GM12878 (cell line): Measurements from ENCODE around the gene KLLN. TPM values are rescaled to one million over a fixed set of nuclear protein-coding genes. Genes with fewer than 3 reads are reported as not detected.
"Not testable (repeated sequence)": the region's sequence is repeated elsewhere in the genome, so short reads cannot be mapped to it uniquely, and the experiment has no call there.

Experiments used
- ATAC-seq: fragments of 200-7000 bp; cut with Tn5 transposase; 3 replicates; pipeline ENCODE4 v1.9.1; 2020; ENCODE audit warnings: mild to moderate bottlenecking, moderate library complexity
- BruUV-seq: library from RNA; stranded (reverse); fragments of 400-500 nt; replicated peaks from 2 replicates; lab custom pipeline; 2021; lab: Mats Ljungman, UMichigan
- CTCF ChIA-PET: fragments of 300-600 bp; sonication (Branson Sonifier 250); formaldehyde crosslinking; extraction: SDS; loops from one replicate; lab custom pipeline; 2021; ENCODE audit warnings: inconsistent platforms; lab: Yijun Ruan, JAX
- POLR2A ChIA-PET: fragments of 350-600 bp; formaldehyde crosslinking; extraction: SDS; loops from one replicate; lab custom pipeline; 2021; ENCODE audit warnings: inconsistent platforms; lab: Charles Lee
- RAD21 ChIA-PET: fragments of 300-600 bp; sonication (Branson Sonifier 250); formaldehyde crosslinking; loops from one replicate; lab custom pipeline; 2023; ENCODE audit warnings: antibody characterized with exemption; ENCODE audit not compliant: unreplicated experiment; lab: Charles Lee
- SMC1A ChIA-PET: fragments of 300-600 bp; sonication (Branson Sonifier 250); formaldehyde crosslinking; loops from one replicate; lab custom pipeline; 2023; ENCODE audit not compliant: unreplicated experiment, uncharacterized antibody; lab: Charles Lee
- DNase-seq: peaks from one replicate; pipeline ENCODE4 v3.0.0-alpha.2; 2011; ENCODE audit warnings: low read depth, low spot score
- FAIRE-seq: peaks from 3 replicates; lab custom pipeline; 2011; peaks lifted over from hg19 to GRCh38; lab: Jason Lieb, UNC
- H2AFZ ChIP-seq: 2 replicates; pipeline ENCODE4 v1.6.0; 2011; ENCODE audit warnings: low read depth, low read length, control low read depth; ENCODE audit not compliant: control insufficient read depth
- H3K27ac ChIP-seq: 2 replicates; pipeline ENCODE4 v1.5.1; 2011; ENCODE audit warnings: control low read depth; ENCODE audit not compliant: control insufficient read depth, insufficient read depth
- H3K27me3 ChIP-seq, 2 experiments: replicated peaks in 1 of 2; 2 replicates each; pipeline versions ENCODE4 v1.6.0 to v1.6.1; 2011; ENCODE audit warnings: low read length in 1 of 2; ENCODE audit not compliant: control insufficient read depth in 2 of 2, insufficient read depth in 2 of 2
- H3K36me3 ChIP-seq, 2 experiments: 2 replicates each; pipeline ENCODE4 v1.5.1; 2011; ENCODE audit warnings: low read length in 1 of 2; ENCODE audit not compliant: control insufficient read depth in 2 of 2, insufficient read depth in 2 of 2
- H3K4me1 ChIP-seq: 2 replicates; pipeline ENCODE4 v1.6.1; 2011; ENCODE audit warnings: mild to moderate bottlenecking, low read length, moderate library complexity, mixed read lengths; ENCODE audit not compliant: control insufficient read depth, insufficient read depth
- H3K4me2 ChIP-seq: 2 replicates; pipeline ENCODE4 v1.6.0; 2011; ENCODE audit warnings: control low read depth; ENCODE audit not compliant: control insufficient read depth, insufficient read depth
- H3K4me3 ChIP-seq: fragments of 200-600 bp; sonication (generic); 2 replicates; pipeline ENCODE4 v1.5.1; 2016
- H3K79me2 ChIP-seq: 2 replicates; pipeline ENCODE4 v1.6.0; 2011; ENCODE audit warnings: low read length; ENCODE audit not compliant: control insufficient read depth, insufficient read depth
- H3K9ac ChIP-seq: 2 replicates; pipeline ENCODE4 v1.8.0; 2011; ENCODE audit warnings: low read length, control low read depth, mixed read lengths; ENCODE audit not compliant: control insufficient read depth, insufficient read depth
- H3K9me3 ChIP-seq: replicated peaks from 3 replicates; pipeline ENCODE4 v1.5.1; 2011; ENCODE audit warnings: mild to moderate bottlenecking, low read length; ENCODE audit not compliant: control insufficient read depth, insufficient read depth
- H4K20me1 ChIP-seq: 2 replicates; pipeline ENCODE4 v1.6.0; 2011; ENCODE audit not compliant: control insufficient read depth, insufficient read depth
- DPF2 ChIP-seq: fragments of 450-650 bp; IDR thresholded peaks from 2 replicates; pipeline ENCODE4 v1.6.1; 2017; ENCODE audit warnings: mild to moderate bottlenecking
- WGBS: methylation state at CpG from one replicate; pipeline ENCODE4 v1.1.6; 2016; ENCODE audit warnings: low lambda C conversion rate; ENCODE audit not compliant: insufficient replicate concordance, insufficient coverage; ENCODE audit errors: missing lambda C conversion rate; 5-methylcytosine and 5-hydroxymethylcytosine counted together
- in situ Hi-C: fragments of 300-500 bp; cut with MboI; formaldehyde crosslinking; loops from 9 replicates; pipeline ENCODE4 v1.14.3; 2018; ENCODE audit warnings: mixed read lengths
- intact Hi-C: fragments of 100-400 bp; cut with micrococcal nuclease; formaldehyde crosslinking; loops from one replicate; pipeline ENCODE4 v1.14.2; 2022; ENCODE audit not compliant: unreplicated experiment
- polyA plus RNA-seq, 11 experiments: library from polyadenylated mRNA; depleted of rRNA in 4 of 11; unstranded in 6 of 11; stranded (reverse) in 5 of 11; fragments of >200 nt; fragmentation: Nextera tagmentation in 4 of 11; fragmentation: Illumina TruSeq in 1 of 11; extraction: Ambion mirVana in 4 of 11; extraction: Trizol in 1 of 11; gene quantifications; 1 replicate in 1 of 11; 2 replicates in 10 of 11; pipeline versions ENCODE4 v1.2.1 to v1.2.3, GENCODE V29; 2011 to 2016; ENCODE audit warnings: inconsistent platforms in 2 of 11, missing spikeins in 2 of 11, low read depth in 1 of 11
- total RNA-seq, 4 experiments: library from RNA; depleted of rRNA in 3 of 4; stranded (reverse); fragments of >200 nt in 3 of 4; fragmentation: Illumina TruSeq in 1 of 4; extraction: Trizol in 1 of 4; gene quantifications; 2 replicates each; pipeline versions ENCODE4 v1.2.1 to v1.2.3, GENCODE V29; 2013 to 2021

KLLN gene
- total and polyA plus RNA-seq, 10 of the 15 experiments (the other 5 are each of a cell fraction or from before 2014, with no cell fraction given) = 0.87 to 2.2 (median 1.7) TPM

- TF ChIP-seq DPF2 = peak; percentile 87; the same call in 1 of the 2 replicates
- TF ChIP-seq, all 136 proteins: peak for 60
Observed at GRCh38 chr10:87863053-87863943, at the start of gene KLLN, which contains the start of gene PTEN (continued).

- FAIRE-seq, ATAC-seq, H2AFZ ChIP-seq, H3K9ac ChIP-seq, BruUV-seq, H3K27ac ChIP-seq, H4K20me1 ChIP-seq, H3K4me3 ChIP-seq, H3K4me1 ChIP-seq, intact Hi-C loops, H3K27me3 ChIP-seq, in situ Hi-C loops, H3K4me2 ChIP-seq, DNase-seq: not testable (repeated sequence)
- RAD21 ChIA-PET = interaction anchor here (0.6 kb wide), 1 partner anchor 167 kb away, joined by 6 read pairs; no protein-coding TSS in a partner anchor
- CTCF ChIA-PET = interaction anchor here (0.6 to 0.8 kb wide), 2 partner anchors 14 to 42 kb away, joined by 3 read pairs; no protein-coding TSS in a partner anchor
- Histone ChIP-seq H3K36me3 (peaks cover 13 to 19% of the 10 kb centered on the region in 2 experiments), H3K9me3 (peaks cover 14% of the 10 kb centered on the region), H3K79me2 (peaks cover 64% of the 10 kb centered on the region)
- SMC1A ChIA-PET = interaction anchor here (0.6 kb wide), 1 partner anchor 28 kb away, joined by 3 read pairs; no protein-coding TSS in a partner anchor
- 97% methylated on average over 8 of the region's 8 CpGs for WGBS
- POLR2A ChIA-PET = interaction anchor here (0.6 to 1.7 kb wide), 4 partner anchors 8 to 1395 kb away, joined by 3 to 6 read pairs (median 6); no protein-coding TSS in a partner anchor
Observed at GRCh38 chr10:87903396-87903795, 40.1 kb upstream of the KLLN start.

GRCh38 chr10:87897957-87898356 is 34.6 kb upstream of the KLLN start:
- H3K27ac ChIP-seq, intact Hi-C loops, ATAC-seq, RAD21 ChIA-PET, H3K4me1 ChIP-seq, H3K4me3 ChIP-seq, in situ Hi-C loops, H4K20me1 ChIP-seq, FAIRE-seq, H3K9ac ChIP-seq, H3K4me2 ChIP-seq, H3K27me3 ChIP-seq, BruUV-seq, H2AFZ ChIP-seq, DNase-seq: not testable (repeated sequence)
- CTCF ChIA-PET = interaction anchor here (1.0 to 1.2 kb wide), 2 partner anchors 14 to 78 kb away, joined by 3 to 5 read pairs; no protein-coding TSS in a partner anchor
- POLR2A ChIA-PET = interaction anchor here (0.6 kb wide), 1 partner anchor 23 kb away, joined by 3 read pairs; no protein-coding TSS in a partner anchor
- H3K9me3 ChIP-seq = peaks cover 18% of the 10 kb centered on the region
- H3K79me2 ChIP-seq = peaks cover 64% of the 10 kb centered on the region
- SMC1A ChIA-PET = interaction anchor here (1.1 to 2.1 kb wide), 3 partner anchors 9 to 23 kb away, joined by 4 to 5 read pairs (median 5); no protein-coding TSS in a partner anchor
- H3K36me3 ChIP-seq = peaks cover 0 to 19% of the 10 kb centered on the region in 2 experiments; a peak in 2 of 4 replicates
- 95% methylated on average over 8 of the region's 8 CpGs for WGBS
